ENCODE measurements around the gene EIF5.

EIF5 gene

GRCh38 chr14:103332143-103332919, 1.7 kb upstream of the EIF5 start:
- no peak for DNase-seq (ENCODE audit: low read depth, low spot score)
- no peak overlapping the region for H3K4me3 ChIP-seq (ENCODE audit: low read depth, low read length)
- CTCF ChIA-PET = interaction anchor here (0.7 to 4.4 kb wide), 6 partner anchors 21 to 228 kb away, joined by 3 to 15 read pairs (median 3); no protein-coding TSS in a partner anchor
- TF ChIP-seq CTCF (IDR thresholded peaks at IDR 0.05; ENCODE audit: insufficient read depth, low read length, missing control alignments) = no peak
- POLR2A ChIA-PET = no interaction called here

- H3K4me3 ChIP-seq (ENCODE audit: low read depth, low read length) = peak overlapping the region; percentile 87
- CTCF ChIA-PET = interaction anchor here (0.7 to 4.4 kb wide), 7 partner anchors 13 to 231 kb away, joined by 3 to 15 read pairs (median 3); no protein-coding TSS in a partner anchor
- DNase-seq (ENCODE audit: low read depth, low spot score) = no peak
- POLR2A ChIA-PET = interaction anchor here (0.7 to 1.8 kb wide), 7 partner anchors 8 to 344 kb away, joined by 3 to 7 read pairs (median 4); partner anchors contain the start of gene MARK3
- TF ChIP-seq CTCF (IDR thresholded peaks at IDR 0.05; ENCODE audit: insufficient read depth, low read length, missing control alignments) = no peak
Measured at GRCh38 chr14:103334644-103335622, 896 bp downstream of the EIF5 start.

- no peak for DNase-seq (ENCODE audit: low read depth, low spot score)
- POLR2A ChIA-PET = interaction anchor here (0.6 to 1.8 kb wide), 5 partner anchors 9 to 225 kb away, joined by 3 to 5 read pairs (median 4); no protein-coding TSS in a partner anchor
- CTCF ChIA-PET = interaction anchor here (0.5 to 4.4 kb wide), 7 partner anchors 12 to 280 kb away, joined by 3 to 15 read pairs (median 3); no protein-coding TSS in a partner anchor
- no peak for TF ChIP-seq CTCF (IDR thresholded peaks at IDR 0.05; ENCODE audit: insufficient read depth, low read length, missing control alignments)
- 0 out of 2 replicates have a peak overlapping the region, but pooled peaks have one; percentile 1 for H3K4me3 ChIP-seq (ENCODE audit: low read depth, low read length)
Measured at GRCh38 chr14:103336191-103336590, 2.2 kb downstream of the EIF5 start.

- POLR2A ChIA-PET = no interaction called here
- no peak for DNase-seq (ENCODE audit: low read depth, low spot score)
- TF ChIP-seq CTCF (IDR thresholded peaks at IDR 0.05; ENCODE audit: insufficient read depth, low read length, missing control alignments) = no peak
- no peak overlapping the region for H3K4me3 ChIP-seq (ENCODE audit: low read depth, low read length)
- CTCF ChIA-PET = no interaction called here
Measured at GRCh38 chr14:103337794-103338193, 3.8 kb downstream of the EIF5 start.

- POLR2A ChIA-PET = no interaction called here
- no peak for TF ChIP-seq CTCF (IDR thresholded peaks at IDR 0.05; ENCODE audit: insufficient read depth, low read length, missing control alignments)
- H3K4me3 ChIP-seq (ENCODE audit: low read depth, low read length) = no peak overlapping the region
- no peak for DNase-seq (ENCODE audit: low read depth, low spot score)
- CTCF ChIA-PET = interaction anchor here (1.3 to 2.2 kb wide), 2 partner anchors 46 to 51 kb away, joined by 3 to 11 read pairs; no protein-coding TSS in a partner anchor
Measured at GRCh38 chr14:103339561-103339960, 5.5 kb downstream of the EIF5 start.
